HG03108 (cell line): Measurements from ENCODE around the gene SP3.

Experiments used
- ATAC-seq: cut with Tn5 transposase; IDR thresholded peaks from one replicate; pipeline ENCODE4 v1.9.1; 2021; ENCODE audit warnings: moderate library complexity; ENCODE audit not compliant: unreplicated experiment

The SP3 gene

GRCh38 chr2:173860566-173860965 lies 104.6 kb downstream of the SP3 start:
- ATAC-seq: no peak

DNA sequence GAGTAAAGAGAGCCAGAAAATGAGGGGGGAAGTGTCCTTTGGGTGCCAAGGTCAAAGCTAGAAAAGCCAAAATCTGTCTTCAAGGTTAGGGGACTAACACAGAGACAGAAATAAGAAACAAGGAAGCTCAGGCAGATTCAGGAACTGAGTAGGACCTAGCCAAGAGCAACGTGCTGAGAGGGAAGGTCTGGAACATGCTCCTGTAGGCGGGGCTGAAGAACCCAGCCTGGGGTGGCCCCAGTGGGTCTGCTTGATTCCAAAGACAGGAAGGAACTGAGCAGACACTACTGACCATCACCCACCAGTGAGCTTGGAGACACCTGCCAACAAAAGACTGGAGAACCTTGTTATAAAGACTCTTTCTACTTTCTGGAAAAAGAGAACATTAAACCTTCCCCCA lies 105.1 kb downstream of the SP3 start:
- ATAC-seq: no peak

- ATAC-seq: peak; percentile 83
Measured at GRCh38 chr2:173858291-173858731, 106.9 kb downstream of the SP3 start.
